CD4-positive, alpha-beta T cell (primary cell): ENCODE results near the gene MYO18A. TPM values are rescaled to one million over a fixed set of nuclear protein-coding genes. Genes with fewer than 3 reads are reported as not detected.

Source experiments
- ATAC-seq: fragments of 200-7000 bp; cut with Tn5 transposase; one replicate; pipeline ENCODE4 v1.10.0; 2022; ENCODE audit warnings: mild to moderate bottlenecking; ENCODE audit not compliant: poor library complexity
- CTCF ChIA-PET: fragments of 350-600 bp; sonication (Branson Sonifier 250); formaldehyde crosslinking; loops from one replicate; lab custom pipeline; 2021; ENCODE audit warnings: antibody characterized with exemption, inconsistent platforms; lab: Charles Lee
- POLR2A ChIA-PET: fragments of 350-600 bp; sonication (Branson Sonifier 250); formaldehyde crosslinking; loops from one replicate; lab custom pipeline; 2021; ENCODE audit warnings: antibody characterized with exemption, inconsistent platforms; lab: Charles Lee
- DNase-seq, 14 experiments: peaks; one replicate each; pipeline ENCODE4 v3.0.0-alpha.2; 2013 to 2020; ENCODE audit warnings: mixed read lengths in 2 of 14
- H3K27ac ChIP-seq, 2 donors: one replicate each; pipeline versions ENCODE4 v1.5.1 to v1.7.0; 2013; ENCODE audit warnings: low read length in 2 of 2, low read depth in 1 of 2, mild to moderate bottlenecking in 1 of 2
- H3K27me3 ChIP-seq, 2 experiments: 1 replicate in 1 of 2; 2 replicates in 1 of 2; pipeline versions ENCODE4 v1.6.1 to v1.7.0; 2013; ENCODE audit warnings: low read length in 2 of 2, control low read depth in 1 of 2, mild to moderate bottlenecking in 1 of 2, moderate library complexity in 1 of 2; ENCODE audit not compliant: insufficient read depth in 2 of 2, control insufficient read depth in 1 of 2
- H3K36me3 ChIP-seq: one replicate; pipeline ENCODE4 v1.6.1; 2013; ENCODE audit warnings: low read length, control low read depth; ENCODE audit not compliant: insufficient read depth
- H3K4me1 ChIP-seq: one replicate; pipeline ENCODE4 v1.6.1; 2013; ENCODE audit warnings: low read length, control low read depth; ENCODE audit not compliant: insufficient read depth
- H3K4me3 ChIP-seq: one replicate; pipeline ENCODE4 v1.5.1; 2013; ENCODE audit warnings: mild to moderate bottlenecking, low read length, moderate library complexity
- H3K9me3 ChIP-seq, 2 experiments: 1 replicate in 1 of 2; 2 replicates in 1 of 2; pipeline versions ENCODE4 v1.6.1 to v1.7.0; 2013; ENCODE audit warnings: low read length in 2 of 2, mild to moderate bottlenecking in 2 of 2, control low read depth in 1 of 2, moderate library complexity in 1 of 2; ENCODE audit not compliant: control insufficient read depth in 1 of 2, insufficient read depth in 1 of 2
- H3K27ac Mint-ChIP-seq: one replicate; pipeline ENCODE4 v1.8.0; 2020; ENCODE audit warnings: mixed read lengths
- H3K27me3 Mint-ChIP-seq: one replicate; pipeline ENCODE4 v1.8.0; 2021; ENCODE audit warnings: mixed read lengths
- H3K36me3 Mint-ChIP-seq: one replicate; pipeline ENCODE4 v1.8.0; 2021; ENCODE audit warnings: low read depth, mixed read lengths
- H3K4me1 Mint-ChIP-seq: one replicate; pipeline ENCODE4 v1.8.0; 2021; ENCODE audit warnings: low read depth, mixed read lengths
- H3K4me3 Mint-ChIP-seq: one replicate; pipeline ENCODE4 v1.8.0; 2020; ENCODE audit warnings: mild to moderate bottlenecking, mixed read lengths
- H3K9me3 Mint-ChIP-seq: one replicate; pipeline ENCODE4 v1.8.0; 2020; ENCODE audit warnings: mixed read lengths
- CTCF ChIP-seq: fragments of 200-600 bp; IDR thresholded peaks from one replicate; pipeline ENCODE4 v1.8.0; 2022; ENCODE audit warnings: antibody characterized with exemption, mild to moderate bottlenecking
- intact Hi-C, 2 experiments: fragments of 100-400 bp; cut with DNase I in 1 of 2; cut with micrococcal nuclease in 1 of 2; formaldehyde crosslinking; loops; one replicate each; pipeline versions ENCODE4 v1.15.1 to v1.9.0; 2023 to 2025; cut with DNase I, micrococcal nuclease
- total RNA-seq, 174 experiments: library from RNA in 2 of 174; stranded (reverse) in 2 of 174; gene quantifications; one replicate each; pipeline ENCODE4 v1.2.3 and lab custom pipeline; 2021 to 2026

Gene MYO18A
- total RNA-seq, 2 experiments from 2014 or later: 87.0 to 90.1 TPM

- no peak for ATAC-seq
- CTCF ChIA-PET: no interaction called here
- POLR2A ChIA-PET: no interaction called here
Observed at GRCh38 chr17:29060475-29060874, 119.7 kb downstream of the MYO18A start.

GRCh38 chr17:29059281-29059680 is 120.9 kb downstream of the MYO18A start:
- POLR2A ChIA-PET: no interaction called here
- Mint-ChIP-seq H3K4me3 (no peak overlapping the region), H3K27me3 (no peaks in the 10 kb centered on the region), H3K36me3 (no peaks in the 10 kb centered on the region), H3K9me3 (no peaks in the 10 kb centered on the region), H3K4me1 (no peaks in the 10 kb centered on the region), H3K27ac (no peak overlapping the region)
- intact Hi-C loops: loop anchor here in 1 of 2 experiments (10.0 kb wide), 1 partner anchor 64 kb away; no protein-coding TSS in a partner anchor
- H3K4me1 ChIP-seq: no peaks in the 10 kb centered on the region
- DNase-seq (no peak), ATAC-seq (no peak)
- TF ChIP-seq CTCF: no peak
- no peak overlapping the region for H3K4me3 ChIP-seq
- no peak overlapping the region for H3K27ac ChIP-seq
- CTCF ChIA-PET: no interaction called here
- no peaks in the 10 kb centered on the region for H3K9me3 ChIP-seq
- H3K27me3 ChIP-seq: no peaks in the 10 kb centered on the region
- H3K36me3 ChIP-seq: no peaks in the 10 kb centered on the region

More at GRCh38 chr17:29060475-29060874, 119.7 kb downstream of the MYO18A start:
- Histone ChIP-seq H3K27me3 (no peaks in the 10 kb centered on the region), H3K4me3 (no peak overlapping the region), H3K4me1 (no peaks in the 10 kb centered on the region), H3K27ac (no peak overlapping the region), H3K9me3 (no peaks in the 10 kb centered on the region), H3K36me3 (no peaks in the 10 kb centered on the region)
- Mint-ChIP-seq H3K4me3 (no peak overlapping the region), H3K9me3 (no peaks in the 10 kb centered on the region), H3K27ac (no peak overlapping the region), H3K27me3 (no peaks in the 10 kb centered on the region), H3K36me3 (no peaks in the 10 kb centered on the region), H3K4me1 (no peaks in the 10 kb centered on the region)
- no peak for TF ChIP-seq CTCF
- DNase-seq: no peak
- intact Hi-C loops: no loop called here

- Mint-ChIP-seq H3K4me3 (no peak overlapping the region), H3K27me3 (no peaks in the 10 kb centered on the region), H3K4me1 (no peaks in the 10 kb centered on the region), H3K36me3 (no peaks in the 10 kb centered on the region), H3K9me3 (no peaks in the 10 kb centered on the region), H3K27ac (no peak overlapping the region)
- ChIA-PET POLR2A (no interaction called here), CTCF (no interaction called here)
- Histone ChIP-seq H3K9me3 (no peaks in the 10 kb centered on the region), H3K4me1 (no peaks in the 10 kb centered on the region), H3K27me3 (no peaks in the 10 kb centered on the region), H3K4me3 (no peak overlapping the region), H3K27ac (no peak overlapping the region), H3K36me3 (no peaks in the 10 kb centered on the region)
- ATAC-seq (no peak), DNase-seq (no peak)
- TF ChIP-seq CTCF: no peak
- intact Hi-C loops: loop anchor here in 1 of 2 experiments (10.0 kb wide), 1 partner anchor 64 kb away; no protein-coding TSS in a partner anchor
Observed at GRCh38 chr17:29058391-29058790, 121.8 kb downstream of the MYO18A start.
